NCI-H82 treated with DMSO at 0.1 percent for 48 hours (cell line): Measurements from ENCODE around the gene DPY30.
"Not testable (repeated sequence)": the region's sequence is repeated elsewhere in the genome, so short reads cannot be mapped to it uniquely, and the experiment has no call there.

ENCODE experiments used
- DNase-seq: peaks from one replicate; lab custom pipeline; 2025; ENCODE audit not compliant: unreplicated experiment; lab: John Stamatoyannopoulos, UW

DPY30 gene

GRCh38 chr2:32010280-32010669 is 29.3 kb downstream of the DPY30 start:
- DNase-seq, result not testable (repeated sequence)

GRCh38 chr2:32009516-32010256 is 29.9 kb downstream of the DPY30 start:
- no peak for DNase-seq

- DNase-seq, result no peak
Observed at GRCh38 chr2:32008805-32009515, 30.6 kb downstream of the DPY30 start.

- no peak for DNase-seq
Observed at GRCh38 chr2:32007121-32007391, 32.5 kb downstream of the DPY30 start.

GRCh38 chr2:32005371-32005976 is 34.1 kb downstream of the DPY30 start:
- DNase-seq, result no peak

- DNase-seq, result no peak
Observed at GRCh38 chr2:32003791-32004190, 35.8 kb downstream of the DPY30 start.

DNA sequence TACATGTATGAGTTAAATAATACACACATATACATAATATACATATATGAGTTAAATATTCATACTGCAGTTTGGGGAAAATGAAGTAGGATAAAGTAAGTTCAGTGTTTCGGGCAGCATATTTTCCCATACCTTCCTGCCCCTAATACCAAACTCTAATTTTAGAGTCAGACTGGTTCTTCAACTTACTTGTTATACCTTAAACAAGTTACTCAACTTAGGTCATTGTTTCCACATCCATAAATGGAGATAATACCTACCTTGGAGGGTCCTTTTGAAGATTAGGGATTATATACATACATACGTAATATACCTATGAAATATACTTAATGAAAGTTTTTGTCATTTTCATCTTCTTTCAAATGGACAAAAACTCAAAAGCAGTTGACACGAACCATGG is 37.2 kb downstream of the DPY30 start:
- DNase-seq, result no peak

DNA sequence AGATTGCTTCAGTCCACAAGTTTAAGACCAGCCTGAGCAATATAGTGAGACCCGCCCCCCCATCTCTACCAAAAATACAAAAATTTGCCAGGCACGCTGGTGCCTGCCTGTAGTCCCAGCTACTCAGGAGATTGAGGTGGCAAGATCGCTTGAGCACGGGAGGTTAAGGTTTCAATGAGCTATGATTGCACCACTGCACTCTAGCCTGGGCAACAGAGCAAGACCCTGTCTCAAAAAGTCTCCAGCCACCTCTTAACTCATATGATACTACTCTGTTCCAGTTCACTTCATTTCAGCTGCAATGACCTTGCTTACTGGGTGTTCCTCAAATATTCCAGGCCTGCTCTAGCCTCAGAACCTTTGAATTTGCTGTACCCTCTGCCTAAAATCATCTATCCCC is 40.2 kb downstream of the DPY30 start:
- DNase-seq, result no peak

- DNase-seq, result no peak
Observed at GRCh38 chr2:31998731-31999383, 40.7 kb downstream of the DPY30 start.

GRCh38 chr2:31997653-31998052 is 42.0 kb downstream of the DPY30 start:
- DNase-seq, result no peak

GRCh38 chr2:31996571-31997150 is 42.9 kb downstream of the DPY30 start:
- DNase-seq, result no peak

DNA sequence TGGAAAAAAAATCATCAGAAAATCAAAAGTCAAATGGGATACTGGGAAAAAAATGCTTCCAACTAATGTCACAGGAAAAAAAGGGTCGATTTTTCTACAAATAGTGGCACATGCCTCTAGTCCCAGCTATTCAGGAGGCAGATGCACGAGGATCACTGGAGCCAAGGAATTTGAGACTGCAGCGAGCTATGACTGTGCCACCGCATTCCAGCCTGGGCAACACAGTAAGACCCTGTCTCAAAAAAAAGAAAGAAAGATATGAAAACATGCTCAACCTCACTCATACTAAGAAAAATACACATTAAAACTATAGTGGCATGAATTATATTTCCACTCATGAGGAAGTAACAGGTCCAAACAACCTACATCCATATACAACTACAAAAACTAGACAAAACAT is 46.7 kb downstream of the DPY30 start:
- no peak for DNase-seq

GRCh38 chr2:31992025-31992579 is 47.5 kb downstream of the DPY30 start:
- no peak for DNase-seq

- no peak for DNase-seq
Observed at GRCh38 chr2:31989946-31990345, 49.7 kb downstream of the DPY30 start.

- no peak for DNase-seq
Observed at GRCh38 chr2:31987454-31988220, 52.0 kb downstream of the DPY30 start.

DNA sequence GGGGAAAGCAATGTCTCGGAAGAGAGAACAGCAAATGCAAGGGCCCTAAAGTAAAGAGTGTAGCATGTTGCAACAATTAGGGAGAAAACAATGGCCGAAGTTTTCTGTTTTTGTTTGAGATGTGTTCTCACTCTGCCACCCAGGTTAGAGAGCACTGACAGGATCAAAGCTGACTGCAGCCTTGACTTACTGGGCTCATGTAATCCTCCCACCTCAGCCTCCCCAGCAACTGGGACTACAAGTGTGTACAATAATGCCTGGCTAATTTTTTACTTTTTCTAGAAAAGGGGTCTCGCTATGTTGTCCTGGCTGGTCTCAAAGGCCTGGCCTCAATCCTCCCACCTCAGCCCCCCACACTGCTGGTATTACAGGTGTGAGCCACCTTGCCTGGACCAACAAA is 52.7 kb downstream of the DPY30 start:
- no peak for DNase-seq

GRCh38 chr2:31983762-31984467 is 55.7 kb downstream of the DPY30 start:
- no peak for DNase-seq

DNA sequence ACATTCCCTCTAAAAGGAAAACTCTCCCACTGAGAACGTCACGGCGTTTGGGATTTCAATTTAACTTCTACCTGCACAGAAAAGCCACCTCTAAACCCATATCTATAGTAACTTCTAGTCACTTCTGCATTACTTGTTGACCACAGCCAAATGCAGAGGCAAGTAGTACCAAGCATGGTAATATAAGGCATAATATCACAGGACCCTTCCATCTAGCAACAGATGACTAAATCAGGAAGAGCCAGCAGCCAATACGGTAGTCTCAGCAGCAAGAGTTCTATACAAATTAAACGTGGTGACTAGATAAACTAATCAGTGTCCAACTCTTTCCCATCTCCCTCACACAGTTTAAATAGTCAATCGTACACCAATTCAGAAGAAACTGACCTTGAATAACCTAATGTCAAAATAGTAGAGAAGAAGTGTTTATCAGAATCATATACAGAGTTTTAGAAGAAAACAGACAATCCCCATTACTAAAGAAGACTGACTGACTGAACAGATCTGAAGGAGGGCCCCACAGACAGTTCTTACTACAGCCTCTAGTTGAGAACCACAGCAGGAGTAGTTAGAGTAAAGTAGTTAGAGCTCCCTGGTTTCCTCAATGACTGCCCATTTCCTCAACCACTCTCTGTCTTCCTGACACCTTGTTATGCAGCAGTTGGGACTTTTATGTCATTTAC is 58.8 kb downstream of the DPY30 start:
- DNase-seq, result no peak

DNA sequence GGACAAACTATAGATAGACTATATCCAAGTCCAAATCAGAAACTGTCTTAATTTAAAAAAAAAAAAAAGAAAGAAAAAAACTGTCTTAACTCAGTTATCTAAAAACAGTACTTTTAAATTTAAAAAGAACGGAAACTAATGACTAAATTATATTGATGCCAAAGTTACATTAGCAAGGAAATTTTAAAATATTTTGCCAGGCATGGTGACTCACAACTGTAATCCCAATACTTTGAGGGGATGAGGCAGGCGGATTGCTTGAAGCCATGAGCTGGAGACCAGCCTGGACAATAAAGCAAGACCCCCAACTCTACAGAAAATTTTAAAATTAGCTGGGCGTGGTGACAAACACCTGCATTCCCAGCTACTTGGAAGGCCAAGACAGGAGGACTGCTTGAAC is 59.6 kb downstream of the DPY30 start:
- DNase-seq, result no peak
